ENCODE results near the gene KIAA1755. TPM values are rescaled to one million over a fixed set of nuclear protein-coding genes. Genes with fewer than 3 reads are reported as not detected.
A peak's percentile ranks its signal among the peaks of the same experiment; 100 is the strongest.

KIAA1755 gene
- total and polyA plus RNA-seq, 9 of the 15 experiments (the other 6 are each of a cell fraction or from before 2014, with no cell fraction given), result not detected

DNA sequence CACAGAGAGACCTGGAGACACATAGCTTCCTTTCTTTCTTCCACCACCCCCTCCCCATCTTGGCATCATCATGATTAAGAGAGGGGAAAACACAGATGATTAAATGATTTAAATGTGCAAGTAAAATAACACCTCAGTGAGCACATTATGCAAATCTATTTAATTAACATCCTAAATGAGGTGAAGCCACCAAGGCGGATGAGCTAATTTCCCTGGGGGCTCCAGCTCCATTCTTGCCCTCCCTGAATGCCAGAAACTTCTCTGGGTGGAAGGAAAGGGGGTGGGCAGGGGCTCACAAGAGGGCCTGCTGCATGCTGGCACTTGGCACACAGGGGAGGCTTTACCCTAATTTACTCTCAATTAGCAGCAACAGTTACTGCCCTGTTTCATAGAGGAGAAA, 62.9 kb downstream of the KIAA1755 start:
- H3K4me3 ChIP-seq, result no peak overlapping the region
- peaks cover 10 to 14% of the 10 kb centered on the region in 2 experiments for H3K4me1 ChIP-seq (replicated peaks in 1 of 2; ENCODE audit: control insufficient read depth in 2 of 2, insufficient read depth in 2 of 2, low read length in 2 of 2)
- H3K79me2 ChIP-seq (ENCODE audit: control insufficient read depth, insufficient read depth, low read length), result no peaks in the 10 kb centered on the region
- in situ Hi-C loops (cut with MboI), result no loop called here
- FAIRE-seq (no peak), ATAC-seq (no peak), DNase-seq (ENCODE audit: extremely low read depth in 1 of 4, low spot score in 3 of 4) (no peak)
- ChIA-PET CTCF (ENCODE audit: low intra/inter-chr PET ratio) (no interaction called here), POLR2A (interaction anchor here (1.1 kb wide), 3 partner anchors 9 to 87 kb away, joined by 3 to 4 read pairs (median 3); no protein-coding TSS in a partner anchor)
- no peak overlapping the region for H2AFZ ChIP-seq (ENCODE audit: low read depth, low read length)
- no peak overlapping the region for H3K4me2 ChIP-seq (ENCODE audit: insufficient read depth, low read length)
- no peaks in the 10 kb centered on the region for H3K9me1 ChIP-seq (ENCODE audit: control insufficient read depth, insufficient read depth, low read length)
- no peaks in the 10 kb centered on the region for H3K9me3 ChIP-seq (replicated peaks; ENCODE audit: control insufficient read depth, insufficient read depth, low read depth, low read length)
- H3K9ac ChIP-seq (ENCODE audit: insufficient read depth in 1 of 2, low read depth in 2 of 2, low read length in 2 of 2), result no peak overlapping the region
- no peak overlapping the region for H3K27ac ChIP-seq (ENCODE audit: extremely low read depth, low read depth, low read length)
- H4K20me1 ChIP-seq (replicated peaks; ENCODE audit: control insufficient read depth, insufficient read depth, low read length), result peaks cover 3% of the 10 kb centered on the region; the same call in 1 of the 2 replicates
- no TSS peak for BruUV-seq (replicated peaks)
- intact Hi-C loops (cut with micrococcal nuclease), result no loop called here
- peaks cover 2 to 14% of the 10 kb centered on the region in 2 experiments; a peak in 2 of 5 replicates for H3K27me3 ChIP-seq (ENCODE audit: control insufficient read depth in 2 of 2, insufficient read depth in 2 of 2, low read length in 2 of 2)
- 22% methylated on average over 1 of the region's 1 CpG for WGBS (ENCODE audit: insufficient coverage, low coverage, missing lambda C conversion rate)
- TF ChIP-seq SMAD3 (CRISPR knock-in tag; conservative IDR thresholded peaks at IDR 0.05), result no peak
- no peak for TF ChIP-seq CREB3 (tag; conservative IDR thresholded peaks at IDR 0.05; ENCODE audit: low read depth)
- H3K36me3 ChIP-seq (ENCODE audit: control insufficient read depth, insufficient read depth, low read length), result no peaks in the 10 kb centered on the region

GRCh38 chr20:38197217-38197616, 63.3 kb downstream of the KIAA1755 start:
- Histone ChIP-seq H3K36me3 (ENCODE audit: control insufficient read depth, insufficient read depth, low read length) (no peaks in the 10 kb centered on the region), H3K4me3 (no peak overlapping the region), H3K9me3 (replicated peaks; ENCODE audit: control insufficient read depth, insufficient read depth, low read depth, low read length) (no peaks in the 10 kb centered on the region), H4K20me1 (replicated peaks; ENCODE audit: control insufficient read depth, insufficient read depth, low read length) (peaks cover 3% of the 10 kb centered on the region; the same call in 1 of the 2 replicates), H3K27ac (ENCODE audit: extremely low read depth, low read depth, low read length) (no peak overlapping the region), H3K4me1 (replicated peaks in 1 of 2; ENCODE audit: control insufficient read depth in 2 of 2, insufficient read depth in 2 of 2, low read length in 2 of 2) (peaks cover 10 to 14% of the 10 kb centered on the region in 2 experiments), H3K4me2 (ENCODE audit: insufficient read depth, low read length) (no peak overlapping the region), H2AFZ (ENCODE audit: low read depth, low read length) (no peak overlapping the region), H3K27me3 (ENCODE audit: control insufficient read depth in 2 of 2, insufficient read depth in 2 of 2, low read length in 2 of 2) (peaks cover 2 to 14% of the 10 kb centered on the region in 2 experiments; a peak in 2 of 5 replicates), H3K79me2 (ENCODE audit: control insufficient read depth, insufficient read depth, low read length) (no peaks in the 10 kb centered on the region), H3K9me1 (ENCODE audit: control insufficient read depth, insufficient read depth, low read length) (no peaks in the 10 kb centered on the region), H3K9ac (ENCODE audit: insufficient read depth in 1 of 2, low read depth in 2 of 2, low read length in 2 of 2) (no peak overlapping the region)
- ChIA-PET POLR2A (interaction anchor here (0.6 to 1.2 kb wide), 6 partner anchors 11 to 840 kb away, joined by 3 to 5 read pairs (median 3); no protein-coding TSS in a partner anchor), CTCF (ENCODE audit: low intra/inter-chr PET ratio) (no interaction called here)
- in situ Hi-C loops (cut with MboI), result no loop called here
- ATAC-seq (no peak), DNase-seq (ENCODE audit: extremely low read depth in 1 of 4, low spot score in 3 of 4) (no peak), FAIRE-seq (no peak)
- peak in 1 of 2 experiments; percentile 32; a peak in 1 of 4 replicates for TF ChIP-seq KDM1A (IDR thresholded peaks at IDR 0.05)
- TF ChIP-seq SMARCA5 (IDR thresholded peaks at IDR 0.05), result peak; percentile 67; the same call in 1 of the 2 replicates
- peak; percentile 74 for TF ChIP-seq BCOR (IDR thresholded peaks at IDR 0.05)
- peak; percentile 60 for TF ChIP-seq RBM25 (IDR thresholded peaks at IDR 0.05; ENCODE audit: low read depth, low read length, severe bottlenecking)
- no peak for TF ChIP-seq MCM3 (IDR thresholded peaks at IDR 0.05)
- no peak for TF ChIP-seq ZBTB8A (IDR thresholded peaks at IDR 0.05; ENCODE audit: partially characterized antibody)
- whole genome bisulfite sequencing (ENCODE audit: insufficient coverage, low coverage, missing lambda C conversion rate), result 11% methylated on average over 5 of the region's 5 CpGs
- BruUV-seq (replicated peaks), result no TSS peak
- intact Hi-C loops (cut with micrococcal nuclease), result no loop called here

Data from K562 (cell line).